WERI-Rb-1 (cell line): ENCODE results near the gene COTL1.
"Not testable (repeated sequence)": the region's sequence is repeated elsewhere in the genome, so short reads cannot be mapped to it uniquely, and the experiment has no call there.

Experiments used
- DNase-seq: peaks from one replicate; pipeline ENCODE4 v3.0.0-alpha.2; 2020
- H3K27ac ChIP-seq: fragments of 250-450 bp; sonication (Bioruptor Pico); 2 replicates; pipeline ENCODE4 v1.5.1; 2020; ENCODE audit warnings: mild to moderate bottlenecking, moderate library complexity
- H3K27me3 ChIP-seq: fragments of 250-450 bp; sonication (Bioruptor Pico); 2 replicates; pipeline ENCODE4 v1.5.1; 2021; ENCODE audit warnings: mild to moderate bottlenecking, low read depth, moderate library complexity; ENCODE audit not compliant: insufficient read depth, severe bottlenecking
- H3K36me3 ChIP-seq: fragments of 250-450 bp; sonication (Bioruptor Pico); 2 replicates; pipeline ENCODE4 v1.5.1; 2020; ENCODE audit warnings: mild to moderate bottlenecking, moderate library complexity
- H3K4me3 ChIP-seq: 2 replicates; pipeline ENCODE4 v1.5.1; 2011; ENCODE audit warnings: low read depth, mild to moderate bottlenecking, control low read depth, low read length
- H3K9me3 ChIP-seq: fragments of 250-450 bp; sonication (Bioruptor Pico); 2 replicates; pipeline ENCODE4 v1.5.1; 2021; ENCODE audit warnings: mild to moderate bottlenecking, moderate library complexity; ENCODE audit not compliant: severe bottlenecking
- TF ChIP-seq, protein P1 (sequence below): IDR thresholded peaks from 2 replicates; pipeline ENCODE4 v1.5.1; 2011; ENCODE audit warnings: low read depth, mild to moderate bottlenecking, control low read depth, inconsistent platforms, low read length

COTL1 gene

DNA sequence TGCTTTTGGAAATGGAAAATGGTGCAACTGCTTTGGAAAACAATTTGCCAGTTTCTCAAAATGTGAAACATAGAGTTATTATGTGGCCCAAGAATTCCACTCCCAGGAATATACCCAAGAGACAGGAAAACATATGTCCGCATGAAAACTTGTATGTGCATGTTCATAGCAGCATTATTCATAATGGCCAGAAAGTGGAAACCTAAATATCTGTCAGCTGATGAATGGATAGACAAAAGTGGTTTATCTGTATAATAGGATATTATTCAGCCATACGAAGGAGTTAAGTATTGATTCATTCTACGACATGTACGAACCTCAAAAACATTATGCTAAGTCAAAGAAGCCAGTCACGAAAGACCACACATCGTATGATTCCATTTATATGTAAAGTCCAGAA is 7.7 kb upstream of the COTL1 start:
- H3K9me3 ChIP-seq = no peaks in the 10 kb centered on the region
- no peak overlapping the region for H3K4me3 ChIP-seq
- no peaks in the 10 kb centered on the region for H3K36me3 ChIP-seq
- H3K27ac ChIP-seq = no peak overlapping the region
- no peaks in the 10 kb centered on the region for H3K27me3 ChIP-seq
- no peak for DNase-seq
- TF ChIP-seq, protein P1, sequence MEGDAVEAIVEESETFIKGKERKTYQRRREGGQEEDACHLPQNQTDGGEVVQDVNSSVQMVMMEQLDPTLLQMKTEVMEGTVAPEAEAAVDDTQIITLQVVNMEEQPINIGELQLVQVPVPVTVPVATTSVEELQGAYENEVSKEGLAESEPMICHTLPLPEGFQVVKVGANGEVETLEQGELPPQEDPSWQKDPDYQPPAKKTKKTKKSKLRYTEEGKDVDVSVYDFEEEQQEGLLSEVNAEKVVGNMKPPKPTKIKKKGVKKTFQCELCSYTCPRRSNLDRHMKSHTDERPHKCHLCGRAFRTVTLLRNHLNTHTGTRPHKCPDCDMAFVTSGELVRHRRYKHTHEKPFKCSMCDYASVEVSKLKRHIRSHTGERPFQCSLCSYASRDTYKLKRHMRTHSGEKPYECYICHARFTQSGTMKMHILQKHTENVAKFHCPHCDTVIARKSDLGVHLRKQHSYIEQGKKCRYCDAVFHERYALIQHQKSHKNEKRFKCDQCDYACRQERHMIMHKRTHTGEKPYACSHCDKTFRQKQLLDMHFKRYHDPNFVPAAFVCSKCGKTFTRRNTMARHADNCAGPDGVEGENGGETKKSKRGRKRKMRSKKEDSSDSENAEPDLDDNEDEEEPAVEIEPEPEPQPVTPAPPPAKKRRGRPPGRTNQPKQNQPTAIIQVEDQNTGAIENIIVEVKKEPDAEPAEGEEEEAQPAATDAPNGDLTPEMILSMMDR = no peak

- H3K36me3 ChIP-seq = not testable (repeated sequence)
These were observed 3.0 kb upstream of the COTL1 start for GRCh38 chr16:84620913-84621312.

GRCh38 chr16:84618581-84619460 is 943 bp upstream of the COTL1 start:
- Histone ChIP-seq H3K36me3 (peaks cover 4% of the 10 kb centered on the region; the same call in 1 of the 2 replicates), H3K4me3 (no peak overlapping the region), H3K27ac (no peak overlapping the region), H3K9me3 (no peaks in the 10 kb centered on the region), H3K27me3 (no peaks in the 10 kb centered on the region)
- peak; percentile 22 for DNase-seq
- TF ChIP-seq, protein P1 = no peak

More at GRCh38 chr16:84620913-84621312, 3.0 kb upstream of the COTL1 start:
- H3K9me3 ChIP-seq, H3K27ac ChIP-seq, DNase-seq, H3K4me3 ChIP-seq, H3K27me3 ChIP-seq: not testable (repeated sequence)

DNA sequence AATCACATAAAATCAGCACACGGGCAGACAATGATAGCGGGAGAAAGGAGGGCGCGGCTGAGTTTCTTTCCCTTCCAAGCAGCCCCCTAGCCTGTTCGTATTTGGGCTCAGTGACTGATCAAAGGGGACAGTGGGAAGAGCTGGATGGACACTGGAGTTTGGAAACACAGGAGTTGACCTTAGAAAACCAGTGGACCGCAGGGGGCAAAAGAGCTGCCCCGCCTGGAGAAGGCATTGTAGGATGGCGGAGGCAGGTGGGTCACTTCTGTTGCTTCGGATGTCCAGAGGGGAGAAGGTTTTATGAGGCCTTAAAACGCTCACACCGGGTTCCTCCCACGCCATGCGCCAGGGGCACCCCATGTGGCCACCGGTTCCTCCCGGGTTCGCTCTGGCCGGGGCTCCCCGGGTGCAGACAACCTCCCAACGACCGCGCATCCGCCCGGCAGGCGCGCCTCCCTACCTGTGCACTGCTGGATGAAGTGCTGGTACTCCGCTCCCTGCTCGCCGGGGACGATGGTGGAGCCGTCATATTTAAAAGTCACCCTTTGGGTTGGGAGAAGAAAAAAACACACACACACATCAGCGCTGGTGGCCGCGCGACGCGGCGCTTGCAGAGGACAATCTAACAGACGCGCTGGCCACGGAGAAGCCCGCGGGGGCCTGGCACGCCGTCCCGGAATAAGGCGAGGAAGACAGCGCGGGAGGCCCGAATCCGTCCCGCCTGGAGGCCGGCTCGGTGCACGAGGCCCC is 662 bp downstream of the COTL1 start:
- peak overlapping the region; percentile 79 for H3K4me3 ChIP-seq
- no peaks in the 10 kb centered on the region for H3K27me3 ChIP-seq
- H3K27ac ChIP-seq = peak overlapping the region; percentile 51; the same call in 1 of the 2 replicates
- no peak for DNase-seq
- TF ChIP-seq, protein P1 = no peak
- H3K36me3 ChIP-seq = peaks cover 9% of the 10 kb centered on the region; the same call in 1 of the 2 replicates
- no peaks in the 10 kb centered on the region for H3K9me3 ChIP-seq

GRCh38 chr16:84616515-84616914 is 1.4 kb downstream of the COTL1 start:
- no peaks in the 10 kb centered on the region for H3K27me3 ChIP-seq
- H3K4me3 ChIP-seq = peak overlapping the region; percentile 79
- no peak for DNase-seq
- no peaks in the 10 kb centered on the region for H3K9me3 ChIP-seq
- peaks cover 9% of the 10 kb centered on the region; the same call in 1 of the 2 replicates for H3K36me3 ChIP-seq
- TF ChIP-seq, protein P1 = no peak
- no peak overlapping the region for H3K27ac ChIP-seq
